ENCODE measurements around the gene HOXA10. TPM values are rescaled to one million over a fixed set of nuclear protein-coding genes. Genes with fewer than 3 reads are reported as not detected.
A peak's percentile ranks its signal among the peaks of the same experiment; 100 is the strongest.

Gene HOXA10
- total and polyA plus RNA-seq, 4 donors: 0.21 to 0.29 (median 0.26) TPM; not detected in 1

DNA sequence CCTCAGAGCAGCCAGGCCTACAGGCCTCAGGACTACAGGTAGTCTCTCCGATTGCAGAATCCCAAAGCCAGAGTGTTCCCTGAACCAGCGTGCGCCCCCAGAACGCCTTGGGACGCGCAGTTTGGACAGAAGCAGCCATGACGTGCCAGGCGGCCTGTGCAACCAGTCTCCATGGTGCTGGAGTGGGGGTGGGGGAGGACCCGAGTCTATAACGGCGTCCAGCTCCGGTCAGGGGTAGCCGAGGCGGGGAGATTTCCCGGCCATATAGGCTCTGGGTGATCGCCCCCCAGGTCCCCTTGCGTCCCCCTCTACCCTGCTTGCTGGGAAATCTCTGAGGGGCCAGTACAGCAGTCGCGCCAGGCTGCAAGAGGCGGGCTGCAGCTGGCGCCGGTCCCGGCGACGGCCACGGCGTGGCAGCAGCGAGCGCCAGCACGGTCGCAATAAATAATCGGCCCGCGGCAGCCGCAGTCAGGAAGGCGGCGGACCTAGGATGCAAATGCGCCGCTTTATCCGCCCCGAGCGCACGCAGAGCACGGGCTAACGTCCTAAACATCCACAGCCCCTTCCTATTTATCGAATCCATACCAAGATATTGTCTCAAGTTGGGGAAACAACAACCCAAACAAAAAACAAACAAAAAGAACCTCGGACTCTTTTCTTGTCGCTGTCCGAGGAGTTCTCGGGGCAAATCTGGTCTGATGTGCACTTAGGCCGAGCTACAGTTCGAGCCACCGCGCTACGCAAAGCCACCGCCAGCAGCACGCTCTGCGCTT lies 23.4 kb downstream of the HOXA10 start:
- H3K27ac ChIP-seq (ENCODE audit: low read depth in 1 of 2, low read length in 1 of 2): peak overlapping the region in 1 of 2 donors; percentile 62
- peak overlapping the region in 1 of 2 donors; percentile 91 for H3K9ac ChIP-seq (ENCODE audit: insufficient read depth in 1 of 2, low read length in 2 of 2)
- H3K9me3 ChIP-seq (ENCODE audit: control insufficient read depth in 4 of 4, insufficient read depth in 3 of 4, low read length in 3 of 4): peaks cover 0 to 3% (median 0%) of the 10 kb centered on the region in 4 donors
- peaks cover 0 to 67% (median 8%) of the 10 kb centered on the region in 5 donors for H3K4me1 ChIP-seq (ENCODE audit: control insufficient read depth in 5 of 5, insufficient read depth in 5 of 5, low read length in 5 of 5)
- peaks cover 0 to 73% (median 37%) of the 10 kb centered on the region in 3 donors for H3K27me3 ChIP-seq (ENCODE audit: control insufficient read depth in 3 of 3, insufficient read depth in 3 of 3, low read length in 2 of 3)
- ATAC-seq (ENCODE audit: insufficient read depth, low FRiP score) (peak; percentile 84), DNase-seq (peak; percentile 90 to 95 (median 91))
- peak overlapping the region; percentile 28 for H3K4me3 ChIP-seq
- WGBS, 2 donors: 1 to 2% methylated on average over 58 of the region's 58 CpGs
- TF ChIP-seq CTCF (IDR thresholded peaks at IDR 0.05; ENCODE audit: control extremely low read depth, extremely low read depth): peak; percentile 60
- no peaks in the 10 kb centered on the region for H3K36me3 ChIP-seq (ENCODE audit: control insufficient read depth in 4 of 4, insufficient read depth in 4 of 4, low read length in 4 of 4)

GRCh38 chr7:27149842-27150567 lies 24.1 kb downstream of the HOXA10 start:
- Histone ChIP-seq H3K36me3 (ENCODE audit: control insufficient read depth in 4 of 4, insufficient read depth in 4 of 4, low read length in 4 of 4) (peaks cover 0 to 2% (median 0%) of the 10 kb centered on the region in 4 donors), H3K9me3 (ENCODE audit: control insufficient read depth in 4 of 4, insufficient read depth in 3 of 4, low read length in 3 of 4) (peaks cover 0 to 4% (median 0%) of the 10 kb centered on the region in 4 donors), H3K4me3 (peak overlapping the region; percentile 17), H3K27me3 (ENCODE audit: control insufficient read depth in 3 of 3, insufficient read depth in 3 of 3, low read length in 2 of 3) (peaks cover 0 to 72% (median 31%) of the 10 kb centered on the region in 3 donors), H3K9ac (ENCODE audit: insufficient read depth in 1 of 2, low read length in 2 of 2) (peak overlapping the region in 1 of 2 donors; percentile 87), H3K4me1 (ENCODE audit: control insufficient read depth in 5 of 5, insufficient read depth in 5 of 5, low read length in 5 of 5) (peaks cover 0 to 63% (median 8%) of the 10 kb centered on the region in 5 donors), H3K27ac (ENCODE audit: low read depth in 1 of 2, low read length in 1 of 2) (peak overlapping the region in 1 of 2 donors; percentile 62)
- no peak for TF ChIP-seq CTCF (IDR thresholded peaks at IDR 0.05; ENCODE audit: control extremely low read depth, extremely low read depth)
- 22 to 28% methylated on average over 13 of the region's 13 CpGs for WGBS, 2 donors
- ATAC-seq (ENCODE audit: insufficient read depth, low FRiP score) (no peak), DNase-seq (peak in 2 of 3 donors; percentile 37 to 58)

DNA sequence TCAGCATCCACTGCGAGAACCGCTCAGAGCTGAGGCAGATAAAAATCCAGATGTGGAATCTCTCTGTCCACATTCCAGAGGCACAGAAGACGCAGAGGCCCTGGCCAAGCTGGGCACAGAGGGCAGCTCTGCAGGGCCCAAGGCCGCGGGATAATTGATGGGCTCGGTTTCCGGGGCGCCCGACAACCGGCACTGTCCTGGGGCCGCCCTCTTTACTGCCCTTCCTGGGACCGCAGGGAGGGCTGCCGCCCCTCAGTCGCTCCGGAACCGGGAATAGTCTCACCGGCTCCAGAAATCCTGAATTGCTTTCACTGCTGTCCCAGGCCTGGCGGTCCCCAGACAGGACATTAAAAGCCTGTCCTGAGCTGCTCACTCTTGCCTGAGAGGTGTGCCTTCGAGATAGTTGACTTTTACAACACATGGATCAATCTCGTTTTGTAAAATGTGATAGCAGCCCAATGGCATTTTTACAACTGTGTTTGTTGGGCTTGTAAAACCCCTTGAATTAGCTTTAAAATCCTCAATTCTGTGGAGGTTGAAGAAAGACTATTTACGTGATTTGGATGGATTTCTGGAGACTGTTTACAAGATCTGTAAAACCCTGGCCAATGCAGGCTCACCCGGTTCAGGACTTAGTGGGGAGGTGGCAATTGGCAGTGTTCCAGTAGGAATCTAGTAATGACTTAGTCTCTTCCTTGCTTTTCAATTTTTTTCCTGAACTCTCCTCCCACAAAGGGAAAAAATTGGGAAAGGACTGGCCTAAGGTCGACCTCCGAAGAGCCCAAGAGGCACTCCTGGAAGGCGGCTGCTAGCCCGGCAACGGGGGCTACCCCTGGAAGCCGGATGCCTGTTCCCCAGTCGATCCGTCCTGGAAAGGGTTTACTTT lies 25.1 kb downstream of the HOXA10 start:
- Histone ChIP-seq H3K9me3 (ENCODE audit: control insufficient read depth in 4 of 4, insufficient read depth in 3 of 4, low read length in 3 of 4) (peaks cover 0 to 4% (median 0%) of the 10 kb centered on the region in 4 donors), H3K4me3 (no peak overlapping the region), H3K27me3 (ENCODE audit: control insufficient read depth in 3 of 3, insufficient read depth in 3 of 3, low read length in 2 of 3) (peaks cover 0 to 62% (median 23%) of the 10 kb centered on the region in 3 donors), H3K4me1 (ENCODE audit: control insufficient read depth in 5 of 5, insufficient read depth in 5 of 5, low read length in 5 of 5) (peaks cover 0 to 63% (median 8%) of the 10 kb centered on the region in 5 donors), H3K27ac (ENCODE audit: low read depth in 1 of 2, low read length in 1 of 2) (peak overlapping the region in 1 of 2 donors; percentile 95), H3K36me3 (ENCODE audit: control insufficient read depth in 4 of 4, insufficient read depth in 4 of 4, low read length in 4 of 4) (peaks cover 0 to 5% (median 0%) of the 10 kb centered on the region in 4 donors), H3K9ac (ENCODE audit: insufficient read depth in 1 of 2, low read length in 2 of 2) (peak overlapping the region in 1 of 2 donors; percentile 87)
- TF ChIP-seq CTCF (IDR thresholded peaks at IDR 0.05; ENCODE audit: control extremely low read depth, extremely low read depth): no peak
- WGBS, 2 donors: 21 to 33% methylated on average over 30 of the region's 30 CpGs
- no peak for ATAC-seq (ENCODE audit: insufficient read depth, low FRiP score)
- peak; percentile 48 to 86 (median 77) for DNase-seq

All from lung (tissue), 12 donors.